ENCODE results near the gene FRMD7.
"Not testable (repeated sequence)": the region's sequence is repeated elsewhere in the genome, so short reads cannot be mapped to it uniquely, and the experiment has no call there.

The FRMD7 gene

DNA sequence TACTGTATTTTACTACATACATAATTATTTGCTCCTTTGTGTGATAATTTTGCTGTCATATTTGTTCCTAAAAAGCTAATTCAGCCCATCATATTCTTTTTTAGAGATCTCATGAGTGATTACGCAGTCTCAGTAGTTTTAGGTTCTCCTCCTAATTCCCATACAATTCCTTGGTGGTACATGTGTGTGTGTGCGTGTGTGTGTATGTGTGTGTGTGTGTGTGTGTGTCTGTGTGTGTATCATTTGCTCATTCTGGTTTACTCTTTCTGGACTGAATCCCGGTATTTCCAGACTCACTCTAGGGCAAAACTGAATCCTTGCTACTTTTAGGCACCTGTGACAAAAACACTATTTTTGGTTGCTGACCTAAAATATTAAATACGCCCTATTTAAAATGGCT is 69.8 kb downstream of the FRMD7 start:
- TF ChIP-seq, protein P1, sequence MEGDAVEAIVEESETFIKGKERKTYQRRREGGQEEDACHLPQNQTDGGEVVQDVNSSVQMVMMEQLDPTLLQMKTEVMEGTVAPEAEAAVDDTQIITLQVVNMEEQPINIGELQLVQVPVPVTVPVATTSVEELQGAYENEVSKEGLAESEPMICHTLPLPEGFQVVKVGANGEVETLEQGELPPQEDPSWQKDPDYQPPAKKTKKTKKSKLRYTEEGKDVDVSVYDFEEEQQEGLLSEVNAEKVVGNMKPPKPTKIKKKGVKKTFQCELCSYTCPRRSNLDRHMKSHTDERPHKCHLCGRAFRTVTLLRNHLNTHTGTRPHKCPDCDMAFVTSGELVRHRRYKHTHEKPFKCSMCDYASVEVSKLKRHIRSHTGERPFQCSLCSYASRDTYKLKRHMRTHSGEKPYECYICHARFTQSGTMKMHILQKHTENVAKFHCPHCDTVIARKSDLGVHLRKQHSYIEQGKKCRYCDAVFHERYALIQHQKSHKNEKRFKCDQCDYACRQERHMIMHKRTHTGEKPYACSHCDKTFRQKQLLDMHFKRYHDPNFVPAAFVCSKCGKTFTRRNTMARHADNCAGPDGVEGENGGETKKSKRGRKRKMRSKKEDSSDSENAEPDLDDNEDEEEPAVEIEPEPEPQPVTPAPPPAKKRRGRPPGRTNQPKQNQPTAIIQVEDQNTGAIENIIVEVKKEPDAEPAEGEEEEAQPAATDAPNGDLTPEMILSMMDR (IDR thresholded peaks at IDR 0.05; ENCODE audit: extremely low read depth, missing control alignments): no peak
- no peak for DNase-seq (ENCODE audit: low spot score)

DNA sequence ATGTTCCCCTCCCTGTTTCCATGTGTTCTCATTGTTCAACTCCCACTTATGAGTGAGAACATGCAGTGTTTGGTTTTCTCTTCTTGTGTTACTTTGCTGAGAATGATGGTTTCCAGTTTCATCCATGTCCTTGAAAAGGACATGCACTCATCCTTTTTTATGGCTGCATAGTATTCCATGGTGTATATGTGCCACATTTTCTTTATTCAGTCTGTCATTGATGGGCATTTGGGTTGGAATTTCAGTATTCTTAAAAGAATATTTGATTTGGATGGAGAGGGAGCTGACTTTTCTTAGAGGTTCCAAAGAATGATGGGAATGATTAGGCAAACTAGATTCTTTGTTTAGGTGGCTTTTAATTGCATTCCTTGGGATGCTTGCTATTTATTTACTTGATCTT is 76.0 kb downstream of the FRMD7 start:
- not testable (repeated sequence) for DNase-seq (ENCODE audit: low spot score)

DNA sequence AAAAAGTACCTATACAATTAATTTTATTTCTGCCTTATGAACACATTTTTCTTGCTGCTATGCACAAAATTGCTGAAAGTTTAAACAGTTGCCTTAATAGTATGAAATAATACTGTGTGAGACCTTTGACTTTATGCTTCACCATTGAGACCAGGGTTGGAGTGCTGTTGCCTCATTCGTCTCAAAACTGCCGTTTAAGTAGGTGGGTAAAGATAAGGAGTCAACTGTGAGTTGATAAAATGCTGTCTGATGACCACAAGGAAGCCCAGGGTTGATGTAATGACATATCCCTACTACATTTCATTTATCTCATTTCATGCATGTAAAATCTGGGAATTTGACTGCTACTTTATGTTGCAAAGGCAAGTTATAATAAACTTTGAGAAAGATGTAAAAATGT is 81.3 kb downstream of the FRMD7 start:
- TF ChIP-seq, protein P1 (IDR thresholded peaks at IDR 0.05; ENCODE audit: extremely low read depth, missing control alignments): no peak
- no peak for DNase-seq (ENCODE audit: low spot score)

DNA sequence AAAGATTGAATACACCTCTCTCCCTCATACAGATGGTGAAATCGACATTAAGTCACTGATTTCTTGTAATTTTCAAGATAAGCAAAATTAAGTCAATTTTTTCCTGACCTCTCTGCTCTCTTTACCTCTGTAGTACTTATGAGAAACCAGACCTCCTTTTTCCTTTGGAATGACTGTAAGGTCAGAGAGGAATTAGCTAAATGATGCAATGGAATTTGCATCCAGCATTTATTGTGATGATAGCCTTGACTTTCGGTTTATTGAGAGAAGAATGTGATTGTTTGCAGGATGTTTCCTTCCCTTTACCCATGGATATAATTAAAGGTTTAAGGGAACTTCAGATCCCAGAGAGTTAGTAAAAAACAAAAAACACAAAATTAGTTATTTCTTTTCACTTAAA is 82.4 kb downstream of the FRMD7 start:
- DNase-seq (ENCODE audit: low spot score): no peak
- TF ChIP-seq, protein P1 (IDR thresholded peaks at IDR 0.05; ENCODE audit: extremely low read depth, missing control alignments): no peak

DNA sequence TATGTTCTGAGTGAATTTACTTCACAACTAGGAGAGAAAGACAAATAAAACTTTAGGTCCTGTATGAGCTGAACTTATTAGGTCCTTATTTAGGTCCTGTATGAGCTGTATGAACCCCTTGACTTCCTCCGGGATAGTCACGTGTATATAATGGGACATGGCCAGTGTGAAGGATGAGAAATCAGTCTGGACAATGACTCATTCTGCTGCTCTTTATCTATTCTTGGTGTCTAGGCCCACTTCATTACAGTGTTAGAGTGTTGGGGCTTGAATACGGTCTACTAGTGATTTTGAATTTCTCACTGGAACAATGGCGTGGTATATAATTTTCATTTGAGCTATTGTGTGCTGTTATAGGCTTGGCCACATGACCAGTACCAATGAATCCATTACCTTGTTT is 82.9 kb downstream of the FRMD7 start:
- DNase-seq (ENCODE audit: low spot score): no peak

DNA sequence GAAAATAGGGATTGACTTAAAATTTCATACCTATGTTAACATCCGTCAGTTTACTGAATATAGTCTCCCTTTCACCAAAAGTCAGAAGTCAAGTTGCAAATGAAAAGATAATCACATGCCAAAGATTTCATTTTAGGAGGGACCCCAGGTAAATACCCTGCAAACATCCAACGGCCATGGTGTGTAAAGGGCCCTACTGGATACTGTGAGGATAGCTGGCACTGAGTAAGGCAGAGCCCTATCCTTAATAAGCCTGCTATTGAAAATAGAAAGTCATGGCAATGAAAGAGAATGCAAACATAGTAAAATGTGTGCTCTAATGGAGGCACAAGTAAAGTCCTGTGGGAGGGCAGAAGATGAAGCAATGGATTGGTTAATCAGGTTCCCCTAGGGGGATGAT is 83.8 kb downstream of the FRMD7 start:
- TF ChIP-seq, protein P1 (IDR thresholded peaks at IDR 0.05; ENCODE audit: extremely low read depth, missing control alignments): no peak
- no peak for DNase-seq (ENCODE audit: low spot score)

More for the DNA sequence above, 82.9 kb downstream of the FRMD7 start:
- TF ChIP-seq, protein P1 (IDR thresholded peaks at IDR 0.05; ENCODE audit: extremely low read depth, missing control alignments): no peak

DNA sequence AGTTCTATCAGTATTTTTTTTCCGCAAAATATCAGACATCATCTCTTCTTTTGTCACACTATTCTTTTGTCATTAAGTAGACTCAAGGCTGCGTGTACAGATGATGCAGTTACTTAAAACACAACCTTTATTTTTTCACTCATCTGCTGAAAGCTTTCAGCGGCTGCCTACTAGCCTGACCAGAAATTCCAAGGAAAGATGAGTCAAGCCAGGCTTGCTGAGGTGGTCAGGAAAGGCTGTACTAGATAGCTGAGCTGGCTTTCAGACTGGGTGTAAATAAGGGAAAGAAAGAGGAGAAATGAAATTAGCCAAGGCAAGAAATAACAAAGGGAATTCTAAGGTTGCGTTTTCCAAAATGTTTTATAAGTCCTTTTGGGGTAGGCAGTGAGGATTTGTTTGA is 86.8 kb downstream of the FRMD7 start:
- TF ChIP-seq, protein P1 (IDR thresholded peaks at IDR 0.05; ENCODE audit: extremely low read depth, missing control alignments): no peak
- DNase-seq (ENCODE audit: low spot score): no peak

DNA sequence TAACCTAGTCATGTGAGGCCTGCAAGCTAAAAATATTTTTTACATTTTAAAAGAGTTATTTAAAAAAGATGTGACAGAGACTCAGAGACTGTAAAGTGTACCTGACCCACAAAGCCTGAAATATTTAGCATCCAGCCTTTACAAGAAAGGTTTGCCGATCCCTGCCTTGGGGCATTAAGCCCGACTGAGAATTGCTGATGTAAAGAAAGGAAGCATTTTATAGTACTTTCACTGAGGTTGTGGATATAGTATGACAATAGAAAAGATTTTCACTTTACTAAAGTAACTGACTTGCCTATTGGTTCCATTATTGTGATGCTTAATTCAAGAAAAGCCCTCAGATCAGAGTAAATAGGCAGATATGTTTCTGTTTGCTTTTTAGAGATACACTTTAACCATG is 87.8 kb downstream of the FRMD7 start:
- TF ChIP-seq, protein P1 (IDR thresholded peaks at IDR 0.05; ENCODE audit: extremely low read depth, missing control alignments): no peak
- no peak for DNase-seq (ENCODE audit: low spot score)

Data from GM20000 (cell line).